GM23248 (cell line): ENCODE data around the gene SF3B6.

Source experiments
- EZH2 ChIP-seq: fragments of 200-600 bp; sonication (generic); IDR thresholded peaks from 2 replicates; pipeline ENCODE4 v1.6.1; 2018; ENCODE audit warnings: antibody characterized with exemption, mild to moderate bottlenecking; ENCODE audit not compliant: insufficient read depth, poor library complexity, severe bottlenecking
- EZH2phosphoT487 ChIP-seq: fragments of 200-600 bp; sonication (generic); IDR thresholded peaks from 2 replicates; pipeline ENCODE4 v1.6.1; 2018; ENCODE audit warnings: antibody characterized with exemption, moderate library complexity, mild to moderate bottlenecking, low read depth; ENCODE audit not compliant: insufficient read depth

GRCh38 chr2:24105816-24106215, 29.7 kb upstream of the SF3B6 start:
- no peak for TF ChIP-seq EZH2
- no peak for TF ChIP-seq EZH2phosphoT487
